Activated CD8-positive, alpha-beta memory T cell treated with anti-CD3 and anti-CD28 coated beads, Interleukin-2, amount 10 ng/mL, durations not matched to agents 7 days and 5 days (primary cell): ENCODE results near the gene CTSH. TPM values are rescaled to one million over a fixed set of nuclear protein-coding genes. Genes with fewer than 3 reads are reported as not detected.

Source experiments
- ATAC-seq: fragments of 150-1000 bp; cut with Tn5 transposase; one replicate; pipeline ENCODE4 v1.10.0; 2021; ENCODE audit warnings: moderate library complexity
- CTCF ChIA-PET: fragments of 350-600 bp; sonication (Branson Sonifier 250); formaldehyde crosslinking; loops from one replicate; lab custom pipeline; 2021; ENCODE audit warnings: antibody characterized with exemption; lab: Charles Lee
- DNase-seq: peaks from one replicate; pipeline ENCODE4 v3.0.0-alpha.2; 2020
- H3K27ac Mint-ChIP-seq: one replicate; pipeline ENCODE4 v1.8.0; 2021; ENCODE audit warnings: mild to moderate bottlenecking, mixed read lengths
- H3K27me3 Mint-ChIP-seq: one replicate; pipeline ENCODE4 v1.8.0; 2021; ENCODE audit warnings: mixed read lengths
- H3K36me3 Mint-ChIP-seq: one replicate; pipeline ENCODE4 v1.8.0; 2021; ENCODE audit warnings: mild to moderate bottlenecking, mixed read lengths
- H3K4me1 Mint-ChIP-seq: one replicate; pipeline ENCODE4 v1.8.0; 2021; ENCODE audit warnings: mixed read lengths
- H3K4me3 Mint-ChIP-seq: one replicate; pipeline ENCODE4 v1.8.0; 2021; ENCODE audit warnings: mild to moderate bottlenecking, moderate library complexity, mixed read lengths
- H3K9me3 Mint-ChIP-seq: one replicate; pipeline ENCODE4 v1.8.0; 2022; ENCODE audit warnings: low read depth, mixed read lengths
- total RNA-seq, 2 experiments: library from RNA; stranded (reverse); gene quantifications; one replicate each; pipeline ENCODE4 v1.2.3, GENCODE V29; 2021

Gene CTSH
- total RNA-seq, 2 experiments from 2014 or later: 33.9 to 48.1 TPM

GRCh38 chr15:78984041-78984440, 39.2 kb upstream of the CTSH start:
- H3K9me3 Mint-ChIP-seq: no peaks in the 10 kb centered on the region
- ATAC-seq (no peak), DNase-seq (no peak)
- H3K36me3 Mint-ChIP-seq: no peaks in the 10 kb centered on the region
- H3K4me1 Mint-ChIP-seq: peaks cover 15% of the 10 kb centered on the region
- H3K27me3 Mint-ChIP-seq: peaks cover 19% of the 10 kb centered on the region
- H3K27ac Mint-ChIP-seq: no peak overlapping the region
- CTCF ChIA-PET: no interaction called here
- H3K4me3 Mint-ChIP-seq: no peak overlapping the region

GRCh38 chr15:78983146-78983918, 38.5 kb upstream of the CTSH start:
- Mint-ChIP-seq H3K27me3 (peaks cover 17% of the 10 kb centered on the region), H3K4me3 (no peak overlapping the region), H3K27ac (no peak overlapping the region), H3K36me3 (no peaks in the 10 kb centered on the region), H3K4me1 (peaks cover 8% of the 10 kb centered on the region), H3K9me3 (no peaks in the 10 kb centered on the region)
- CTCF ChIA-PET: interaction anchor here (3.2 kb wide), 1 partner anchor 23 kb away, joined by 8 read pairs; no protein-coding TSS in a partner anchor
- DNase-seq (no peak), ATAC-seq (no peak)

GRCh38 chr15:78982736-78983135, 37.9 kb upstream of the CTSH start:
- CTCF ChIA-PET: interaction anchor here (3.2 kb wide), 1 partner anchor 24 kb away, joined by 8 read pairs; no protein-coding TSS in a partner anchor
- DNase-seq: no peak
- Mint-ChIP-seq H3K4me1 (peaks cover 4% of the 10 kb centered on the region), H3K27me3 (peaks cover 12% of the 10 kb centered on the region), H3K36me3 (no peaks in the 10 kb centered on the region), H3K27ac (no peak overlapping the region), H3K9me3 (no peaks in the 10 kb centered on the region), H3K4me3 (no peak overlapping the region)
- ATAC-seq: no peak

GRCh38 chr15:78981532-78982313, 36.9 kb upstream of the CTSH start:
- CTCF ChIA-PET: interaction anchor here (0.6 to 3.2 kb wide), 2 partner anchors 11 to 25 kb away, joined by 4 to 8 read pairs; no protein-coding TSS in a partner anchor
- no peaks in the 10 kb centered on the region for H3K9me3 Mint-ChIP-seq
- H3K27me3 Mint-ChIP-seq: peaks cover 8% of the 10 kb centered on the region
- DNase-seq (no peak), ATAC-seq (no peak)
- H3K27ac Mint-ChIP-seq: no peak overlapping the region
- H3K4me3 Mint-ChIP-seq: no peak overlapping the region
- H3K4me1 Mint-ChIP-seq: peaks cover 11% of the 10 kb centered on the region
- no peaks in the 10 kb centered on the region for H3K36me3 Mint-ChIP-seq

GRCh38 chr15:78979456-78980320, 34.8 kb upstream of the CTSH start:
- no peak for DNase-seq
- peaks cover 11% of the 10 kb centered on the region for H3K4me1 Mint-ChIP-seq
- no peaks in the 10 kb centered on the region for H3K9me3 Mint-ChIP-seq
- no peak overlapping the region for H3K4me3 Mint-ChIP-seq
- ATAC-seq: peak; percentile 61
- no peaks in the 10 kb centered on the region for H3K36me3 Mint-ChIP-seq
- no peak overlapping the region for H3K27ac Mint-ChIP-seq
- H3K27me3 Mint-ChIP-seq: peaks cover 2% of the 10 kb centered on the region
- CTCF ChIA-PET: interaction anchor here (0.7 to 3.2 kb wide), 14 partner anchors 9 to 150 kb away, joined by 3 to 10 read pairs (median 6); no protein-coding TSS in a partner anchor

- no peak overlapping the region for H3K27ac Mint-ChIP-seq
- H3K27me3 Mint-ChIP-seq: peaks cover 2% of the 10 kb centered on the region
- no peaks in the 10 kb centered on the region for H3K36me3 Mint-ChIP-seq
Observed at GRCh38 chr15:78978601-78979179, 33.8 kb upstream of the CTSH start.

GRCh38 chr15:78977591-78978347, 32.9 kb upstream of the CTSH start:
- CTCF ChIA-PET: interaction anchor here (0.9 to 2.5 kb wide), 6 partner anchors 29 to 207 kb away, joined by 3 to 10 read pairs (median 6); no protein-coding TSS in a partner anchor
- no peak overlapping the region for H3K27ac Mint-ChIP-seq
- H3K36me3 Mint-ChIP-seq: no peaks in the 10 kb centered on the region
- no peak for ATAC-seq
- DNase-seq: no peak
- H3K4me3 Mint-ChIP-seq: no peak overlapping the region
- peaks cover 11% of the 10 kb centered on the region for H3K4me1 Mint-ChIP-seq
- peaks cover 2% of the 10 kb centered on the region for H3K27me3 Mint-ChIP-seq
- H3K9me3 Mint-ChIP-seq: no peaks in the 10 kb centered on the region

More at GRCh38 chr15:78978601-78979179, 33.8 kb upstream of the CTSH start:
- Mint-ChIP-seq H3K9me3 (no peaks in the 10 kb centered on the region), H3K4me1 (peaks cover 11% of the 10 kb centered on the region), H3K4me3 (no peak overlapping the region)
- ATAC-seq (no peak), DNase-seq (no peak)
- CTCF ChIA-PET: interaction anchor here (1.0 to 2.5 kb wide), 6 partner anchors 28 to 206 kb away, joined by 3 to 10 read pairs (median 6); no protein-coding TSS in a partner anchor

- Mint-ChIP-seq H3K4me1 (peaks cover 11% of the 10 kb centered on the region), H3K27ac (no peak overlapping the region), H3K27me3 (peaks cover 2% of the 10 kb centered on the region), H3K4me3 (no peak overlapping the region), H3K9me3 (no peaks in the 10 kb centered on the region), H3K36me3 (no peaks in the 10 kb centered on the region)
- ATAC-seq (no peak), DNase-seq (no peak)
- CTCF ChIA-PET: interaction anchor here (0.9 to 1.6 kb wide), 3 partner anchors 31 to 208 kb away, joined by 3 to 6 read pairs (median 3); no protein-coding TSS in a partner anchor
Observed at GRCh38 chr15:78977091-78977571, 32.3 kb upstream of the CTSH start.

- H3K9me3 Mint-ChIP-seq: no peaks in the 10 kb centered on the region
- peaks cover 2% of the 10 kb centered on the region for H3K27me3 Mint-ChIP-seq
- H3K27ac Mint-ChIP-seq: no peak overlapping the region
- peaks cover 11% of the 10 kb centered on the region for H3K4me1 Mint-ChIP-seq
- DNase-seq (no peak), ATAC-seq (no peak)
- no peak overlapping the region for H3K4me3 Mint-ChIP-seq
- H3K36me3 Mint-ChIP-seq: no peaks in the 10 kb centered on the region
- CTCF ChIA-PET: interaction anchor here (0.9 to 1.6 kb wide), 3 partner anchors 9 to 208 kb away, joined by 3 to 6 read pairs (median 4); no protein-coding TSS in a partner anchor
Observed at GRCh38 chr15:78976691-78977090, 31.8 kb upstream of the CTSH start.

- no peak overlapping the region for H3K27ac Mint-ChIP-seq
- H3K36me3 Mint-ChIP-seq: no peaks in the 10 kb centered on the region
- H3K4me3 Mint-ChIP-seq: no peak overlapping the region
- CTCF ChIA-PET: no interaction called here
- no peaks in the 10 kb centered on the region for H3K27me3 Mint-ChIP-seq
- no peak for DNase-seq
- peaks cover 11% of the 10 kb centered on the region for H3K4me1 Mint-ChIP-seq
- no peak for ATAC-seq
- no peaks in the 10 kb centered on the region for H3K9me3 Mint-ChIP-seq
Observed at GRCh38 chr15:78974272-78974918, 29.5 kb upstream of the CTSH start.

- no peak for DNase-seq
- Mint-ChIP-seq H3K9me3 (no peaks in the 10 kb centered on the region), H3K27me3 (peaks cover 3% of the 10 kb centered on the region), H3K4me3 (no peak overlapping the region), H3K36me3 (no peaks in the 10 kb centered on the region), H3K4me1 (no peaks in the 10 kb centered on the region), H3K27ac (no peak overlapping the region)
- CTCF ChIA-PET: interaction anchor here (0.9 to 1.6 kb wide), 2 partner anchors 10 to 38 kb away, joined by 3 to 4 read pairs; no protein-coding TSS in a partner anchor
- no peak for ATAC-seq
Observed at GRCh38 chr15:78969687-78970349, 25.0 kb upstream of the CTSH start.
